Hypothalamus (tissue), 51 donors: ENCODE results near the gene CD300A.
A peak's percentile ranks its signal among the peaks of the same experiment; 100 is the strongest.
"Not testable (repeated sequence)": the region's sequence is repeated elsewhere in the genome, so short reads cannot be mapped to it uniquely, and the experiment has no call there.

Experiments
- DNase-seq, 51 donors: peaks; one replicate each; lab custom pipeline; 2025; lab: John Stamatoyannopoulos, UW

The CD300A gene

DNA sequence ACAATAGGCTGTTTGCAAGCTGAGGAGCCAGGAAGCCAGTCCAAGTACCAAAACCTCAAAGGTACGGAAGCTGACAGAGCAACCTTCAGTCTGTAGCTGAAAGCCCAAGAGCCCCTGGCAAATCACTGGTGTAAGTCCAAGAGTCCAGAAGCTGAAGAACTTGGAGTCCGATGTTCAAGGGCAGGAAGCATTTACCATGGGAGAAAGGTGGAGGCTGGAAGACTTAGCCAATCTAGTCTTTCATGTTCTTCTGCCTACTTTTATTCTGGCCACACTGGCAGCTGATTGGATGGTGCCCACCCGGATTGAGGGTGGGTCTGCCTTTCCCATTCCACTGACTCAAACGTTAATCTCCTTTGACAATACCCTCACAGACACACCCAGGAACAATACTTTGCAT lies 49.5 kb downstream of the CD300A start:
- DNase-seq: no peak

DNA sequence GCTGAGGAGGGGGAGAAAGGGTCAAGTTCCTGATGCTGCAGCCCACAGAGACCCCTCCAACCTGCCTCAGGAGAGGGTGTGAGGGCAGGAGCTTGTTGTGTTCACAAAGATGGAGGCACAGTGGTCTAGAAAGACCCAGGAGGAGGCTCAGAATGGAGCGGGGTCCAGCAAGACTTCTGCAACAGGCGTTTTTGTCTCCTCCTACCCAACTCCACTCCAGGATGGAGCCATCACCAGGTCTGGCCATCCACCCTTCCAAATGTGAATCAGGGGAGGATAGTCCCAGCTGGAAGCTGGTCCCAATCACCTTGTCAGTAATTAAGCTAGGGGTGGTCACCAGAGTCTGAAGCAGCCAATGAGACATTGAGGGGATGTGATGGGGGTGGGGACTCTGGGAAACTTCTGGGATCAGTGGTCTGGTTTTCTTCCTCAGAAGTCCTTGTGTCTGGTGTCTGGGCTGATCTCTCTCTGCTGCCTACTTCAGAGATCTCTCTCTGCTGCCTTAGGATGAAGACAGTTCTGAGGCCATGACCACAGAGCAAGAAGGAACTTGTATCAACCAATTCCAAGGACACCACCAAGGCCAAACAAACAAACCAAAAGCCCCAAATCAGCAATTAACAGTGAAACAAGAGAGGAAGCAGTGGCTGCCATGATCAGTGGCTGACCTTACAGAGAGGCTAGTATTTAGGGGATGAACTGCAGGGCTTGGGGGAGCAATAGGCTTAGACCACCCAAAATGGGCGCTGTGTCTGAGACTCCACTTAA lies 50.3 kb downstream of the CD300A start:
- no peak for DNase-seq

DNA sequence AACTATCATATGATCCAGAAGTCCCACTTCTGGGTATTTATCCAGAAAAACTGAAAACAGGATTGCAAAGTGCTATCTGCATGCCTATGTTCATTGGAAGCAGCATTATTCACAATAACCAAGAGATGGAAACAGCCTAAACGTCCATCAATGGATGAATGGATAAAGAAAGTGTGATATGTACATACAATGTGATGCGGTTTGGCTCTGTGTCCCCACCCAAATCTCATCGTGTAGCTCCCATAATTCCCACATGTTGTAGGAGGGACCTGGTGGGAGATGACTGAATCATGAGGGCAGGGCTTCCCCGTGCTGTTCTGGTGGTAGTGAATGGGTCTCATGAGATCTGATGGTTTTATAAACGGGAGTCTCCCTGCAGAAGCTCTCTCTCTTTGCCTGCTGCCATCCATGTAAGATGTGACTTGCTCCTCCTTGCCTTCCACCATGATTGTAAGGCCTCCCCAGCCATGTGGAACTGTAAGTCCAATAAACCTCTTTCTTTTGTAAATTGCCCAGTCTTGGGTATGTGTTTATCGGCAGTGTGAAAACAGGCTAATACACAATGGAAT lies 52.1 kb downstream of the CD300A start:
- DNase-seq: not testable (repeated sequence)

DNA sequence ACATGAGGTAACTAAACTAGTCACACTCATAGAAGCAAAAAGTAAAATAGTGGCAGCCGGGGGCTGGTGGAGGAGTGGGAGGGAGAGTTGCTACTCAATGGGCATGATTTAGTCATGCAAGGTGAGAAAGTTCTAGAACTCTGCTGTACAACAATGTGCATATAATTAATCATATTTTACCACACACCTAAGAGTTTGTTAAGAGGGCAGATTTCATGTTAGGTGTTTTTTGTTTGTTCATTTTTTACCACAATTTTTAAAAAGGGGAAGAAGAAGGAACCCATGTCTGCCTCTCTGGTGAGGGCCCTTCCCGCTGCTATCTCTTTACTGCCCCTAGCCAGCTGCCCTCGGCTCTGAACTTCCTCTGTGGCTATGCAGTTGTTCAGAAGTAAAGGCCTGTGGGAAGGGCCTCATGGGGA lies 53.6 kb downstream of the CD300A start:
- no peak for DNase-seq

DNA sequence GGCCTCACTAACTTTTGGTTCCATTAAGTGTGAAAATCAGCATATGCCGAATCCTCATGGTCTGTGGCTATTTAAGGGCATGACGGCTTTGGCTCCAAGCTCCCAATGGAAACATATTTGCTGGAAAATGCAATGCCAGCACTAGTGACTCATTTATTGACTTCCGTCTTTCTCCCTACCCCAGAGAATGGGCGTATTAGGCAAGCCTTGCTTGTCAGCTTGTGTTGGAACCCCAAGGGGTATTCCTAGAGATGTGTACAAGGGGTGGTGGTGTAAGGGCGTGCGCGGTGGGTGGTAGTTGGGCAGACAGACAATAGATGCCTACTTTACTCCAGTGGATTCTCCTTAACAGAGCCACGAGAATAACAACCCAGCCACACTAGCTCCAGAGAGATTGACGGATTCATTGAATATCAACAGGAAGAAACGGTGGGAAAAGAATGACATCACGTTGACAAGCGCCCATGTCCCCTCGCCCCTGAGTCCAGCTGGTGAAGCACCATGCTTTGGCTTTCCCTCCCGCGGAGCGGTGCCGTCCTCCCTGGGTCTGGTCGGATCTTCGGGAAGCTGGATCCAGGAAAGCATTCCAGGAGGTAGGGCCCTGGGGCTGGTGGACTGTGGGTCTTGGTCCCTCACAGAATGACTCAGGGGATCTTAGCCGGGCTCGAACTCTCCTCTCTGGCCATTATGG lies 54.5 kb downstream of the CD300A start:
- DNase-seq: no peak

DNA sequence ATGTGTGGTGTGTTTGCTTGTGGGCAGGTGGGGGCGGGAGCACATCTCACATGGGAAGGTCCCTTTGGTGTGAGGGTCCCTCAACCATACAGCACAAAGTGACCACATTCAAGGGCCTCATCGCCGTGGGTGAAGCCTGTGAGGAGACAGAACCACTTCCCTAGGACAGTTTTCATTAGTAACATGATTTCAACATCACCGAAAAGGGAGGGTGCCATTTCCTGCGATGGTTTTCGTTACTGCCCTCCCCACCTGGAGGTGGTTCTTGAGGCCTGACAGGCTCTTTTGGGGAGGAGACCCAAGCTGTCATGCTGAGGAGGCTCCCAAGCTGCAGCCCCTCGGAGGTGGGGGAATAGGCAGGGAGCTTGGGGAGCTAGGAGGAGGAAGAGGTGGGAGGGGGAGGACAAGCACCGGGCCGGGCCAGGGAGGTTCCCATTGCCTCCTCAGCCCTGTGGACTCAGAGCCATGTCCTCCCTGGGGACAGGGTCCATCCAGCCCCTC lies 55.3 kb downstream of the CD300A start:
- DNase-seq: peak in 1 of 51 donors; percentile 9

DNA sequence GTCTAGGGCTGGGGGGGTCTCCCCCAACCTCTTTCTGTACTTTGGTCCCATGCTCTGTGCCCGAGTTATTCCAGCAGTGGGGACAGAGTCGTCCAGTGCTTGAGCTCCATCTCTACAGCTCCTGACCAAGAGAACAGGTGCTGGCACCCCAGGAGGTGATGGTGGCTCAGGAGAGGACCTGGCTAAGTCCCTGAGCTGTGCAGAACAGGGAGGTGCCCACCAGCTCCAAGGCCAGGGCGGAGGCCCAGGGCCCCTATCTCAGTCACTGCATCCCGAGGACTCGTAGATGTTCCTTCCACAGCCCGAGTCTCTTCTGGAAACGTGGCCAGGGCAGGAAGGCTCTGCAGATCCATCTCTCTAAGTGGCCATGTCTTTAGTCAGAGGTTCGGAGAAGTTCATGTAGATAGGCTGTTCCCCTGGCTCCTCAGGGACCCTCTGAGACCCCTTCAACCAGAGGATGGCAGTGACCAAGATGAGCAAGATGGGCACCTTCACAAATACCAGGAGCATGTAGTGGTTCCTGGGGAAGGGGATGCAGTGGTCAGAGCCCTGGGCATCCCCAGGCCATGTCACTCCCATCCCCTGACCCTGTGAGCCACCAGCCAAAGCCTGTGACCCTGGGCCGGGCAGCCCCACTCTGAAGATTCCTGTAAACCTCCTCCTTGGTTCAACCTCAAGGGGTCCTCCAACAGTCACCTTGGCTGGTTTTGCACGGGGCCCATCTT lies 56.1 kb downstream of the CD300A start:
- no peak for DNase-seq

DNA sequence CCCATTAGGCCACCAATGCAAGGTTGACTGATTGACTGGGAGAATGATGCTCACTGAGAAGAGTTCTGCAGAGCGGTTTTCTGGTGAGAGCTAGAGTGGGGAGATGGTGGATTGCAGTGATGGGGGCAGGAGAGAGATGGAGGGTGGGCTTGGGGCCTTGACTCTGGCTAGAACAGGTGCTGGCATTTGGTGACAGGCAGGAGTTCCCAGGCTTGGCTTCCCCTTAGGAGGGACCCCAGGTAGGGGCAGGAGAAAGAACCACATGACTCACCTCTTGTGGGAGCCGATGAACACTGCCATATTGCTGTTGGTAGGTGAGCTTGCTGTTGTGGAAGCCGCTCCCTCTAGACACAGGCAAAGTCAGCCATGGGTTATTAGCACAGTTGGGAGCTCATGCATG lies 56.9 kb downstream of the CD300A start:
- DNase-seq: no peak

DNA sequence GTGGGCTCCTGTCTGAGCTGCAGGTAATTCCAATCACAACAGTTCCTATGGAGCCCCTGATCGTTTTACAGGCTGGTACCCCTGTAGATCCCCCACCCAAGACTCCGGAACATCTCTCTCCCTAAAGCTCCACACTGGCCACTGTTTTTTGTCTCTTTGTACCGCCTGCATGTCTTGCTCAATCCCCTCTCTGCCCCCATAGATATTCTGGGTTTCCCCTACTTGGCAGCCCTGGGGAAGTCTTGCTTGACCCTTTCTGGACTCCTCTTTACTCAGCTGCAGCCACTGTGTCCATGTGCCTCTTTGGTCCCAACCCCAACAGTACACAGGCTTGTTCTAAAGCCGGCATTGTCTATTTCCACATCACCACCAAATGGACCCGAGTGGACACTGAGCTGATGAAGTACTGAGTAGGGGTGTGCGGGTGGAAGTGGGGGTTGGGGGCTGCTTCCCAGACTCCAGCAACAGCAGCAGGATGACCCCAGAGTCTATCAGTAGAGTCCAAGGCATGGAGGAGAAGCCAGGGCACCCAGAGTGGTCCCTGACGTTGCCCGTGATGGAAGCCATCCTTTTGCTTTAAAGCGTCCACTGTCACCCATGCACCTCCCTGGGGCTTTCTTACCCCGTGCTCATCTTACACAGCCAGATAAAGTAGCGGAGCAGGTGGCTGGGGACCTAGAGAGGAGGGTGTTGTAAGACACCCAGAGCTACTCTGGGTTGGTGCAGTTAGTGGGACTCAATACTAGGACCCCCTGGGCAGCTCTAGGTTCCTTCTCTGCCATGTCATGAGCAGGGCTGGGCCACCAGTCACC lies 58.4 kb downstream of the CD300A start:
- no peak for DNase-seq

DNA sequence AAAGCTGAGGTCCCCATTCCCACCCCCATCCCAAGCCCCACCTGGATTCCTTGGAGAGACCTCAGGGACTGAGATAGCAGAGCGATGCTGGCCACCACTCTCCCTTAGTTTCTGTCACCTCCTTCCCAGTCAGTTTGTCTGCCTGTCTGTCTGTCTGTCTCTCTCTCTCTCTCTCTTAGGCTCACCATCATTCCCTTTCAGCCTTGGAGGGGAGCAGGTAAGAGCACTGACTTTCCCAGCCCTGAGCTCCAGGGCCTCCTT lies 59.0 kb downstream of the CD300A start:
- DNase-seq: no peak

DNA sequence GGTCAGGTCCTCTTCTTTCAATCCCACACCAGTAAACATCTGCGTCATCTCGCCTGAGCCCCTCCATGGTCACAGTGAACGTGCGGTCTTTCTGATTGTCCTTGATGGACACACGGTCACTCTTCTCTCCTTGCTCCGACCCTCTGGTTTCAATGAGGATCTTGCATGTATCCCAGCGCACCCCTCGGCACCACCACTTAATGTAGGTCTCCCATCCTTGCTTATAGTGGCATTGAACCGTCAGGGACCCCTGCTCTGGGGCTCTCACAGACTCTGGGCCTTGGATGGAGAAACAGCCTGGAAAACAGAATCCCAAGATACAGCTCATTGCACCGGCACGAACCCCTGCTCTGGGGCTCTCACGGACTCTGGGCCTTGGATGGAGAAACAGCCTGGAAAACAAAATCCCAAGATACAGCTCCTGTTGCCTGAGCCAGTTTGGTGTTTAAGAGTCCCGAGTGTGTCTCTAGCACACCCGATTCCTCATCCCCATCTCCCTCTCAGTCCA lies 59.4 kb downstream of the CD300A start:
- DNase-seq: no peak

DNA sequence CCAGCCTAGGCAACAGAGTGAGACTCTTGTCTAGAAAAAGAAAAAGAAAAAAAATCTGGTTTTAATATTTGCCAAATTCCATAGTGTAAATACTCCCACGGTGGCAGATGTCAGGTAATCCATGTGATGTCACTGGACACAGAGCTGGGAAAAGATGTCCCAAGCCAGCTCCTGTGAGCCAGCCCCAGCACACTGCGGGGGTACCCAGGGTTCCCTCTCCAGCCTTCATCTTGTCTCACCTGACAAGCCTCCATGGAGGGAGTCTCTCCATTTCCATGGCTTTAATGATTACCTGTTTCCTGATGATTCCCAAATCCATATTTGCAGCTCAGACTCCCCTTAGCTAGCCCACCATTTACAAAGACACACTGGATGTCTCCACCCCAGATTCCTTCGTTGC lies 60.2 kb downstream of the CD300A start:
- no peak for DNase-seq

DNA sequence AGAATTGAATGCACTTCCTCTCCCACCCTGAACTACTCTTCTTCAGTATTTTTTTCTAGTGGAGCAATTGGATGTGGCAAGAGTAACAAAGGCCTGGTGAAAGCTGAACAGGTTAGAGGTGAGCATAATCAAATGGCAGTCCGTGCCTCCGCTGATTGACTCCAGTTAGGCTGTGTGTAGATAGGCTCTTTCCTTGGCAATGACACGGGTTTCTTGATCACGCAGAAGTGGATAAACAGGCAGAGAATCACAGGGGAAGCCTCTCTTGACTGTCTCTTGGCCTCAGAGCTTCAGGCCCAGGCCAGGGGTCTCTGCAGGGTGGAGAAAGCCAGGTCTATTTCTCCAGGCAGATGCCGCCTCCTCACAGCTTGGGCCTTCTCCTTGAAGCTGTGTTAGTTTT lies 60.6 kb downstream of the CD300A start:
- no peak for DNase-seq

DNA sequence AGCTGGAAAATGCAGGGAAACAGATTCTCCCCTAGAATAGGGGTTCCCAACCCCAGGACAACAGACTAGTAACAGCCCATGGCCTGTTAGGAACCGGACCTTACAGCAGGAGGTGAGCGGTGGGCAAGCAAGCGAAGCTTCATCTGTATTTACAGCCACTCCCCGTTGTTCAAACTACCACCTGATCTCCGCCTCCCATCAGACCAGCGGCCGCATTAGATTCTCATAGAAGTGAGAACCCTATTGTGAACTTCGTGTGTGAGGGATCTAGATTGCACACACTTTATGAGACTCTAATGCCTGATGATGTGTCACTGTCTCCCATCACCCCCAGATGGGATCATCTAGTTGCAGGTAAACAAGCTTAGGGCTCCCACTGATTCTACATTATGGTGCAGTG lies 61.3 kb downstream of the CD300A start:
- DNase-seq: no peak

DNA sequence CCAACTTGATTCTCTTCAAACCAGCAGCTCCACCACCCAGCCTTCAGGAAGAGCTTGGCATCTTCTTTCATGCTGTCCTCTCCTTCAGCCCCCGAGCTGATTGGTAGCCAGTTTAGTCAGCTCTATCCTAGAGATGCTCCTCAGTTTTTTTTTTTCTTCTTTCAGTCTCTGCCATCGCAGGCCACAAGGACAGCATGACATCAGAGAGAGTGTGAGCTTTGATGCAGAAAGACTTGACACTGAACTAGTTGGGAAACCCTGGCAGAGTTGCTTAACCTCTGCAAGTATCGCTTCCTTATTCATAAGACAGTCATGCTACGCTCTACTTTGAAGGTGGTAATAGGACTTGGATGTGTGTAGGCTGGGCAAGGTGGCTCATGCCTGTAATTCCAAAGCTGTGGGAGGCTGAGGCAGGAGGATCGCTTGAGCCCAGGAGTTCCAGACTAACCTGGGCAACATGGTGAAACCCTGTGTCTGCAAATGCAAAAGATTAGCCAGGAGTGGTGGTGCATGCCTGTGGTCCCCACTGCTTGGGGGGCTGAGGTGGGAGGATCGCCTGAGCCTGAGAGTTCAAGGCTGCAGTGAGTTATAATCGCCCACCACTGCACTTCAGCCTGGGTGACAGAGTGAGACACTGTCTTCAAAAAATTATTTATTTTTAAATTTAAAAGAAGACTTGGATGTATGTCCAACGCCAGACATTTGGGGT lies 62.2 kb downstream of the CD300A start:
- DNase-seq: peak in 4 of 51 donors; percentile 14 to 30 (median 26)

DNA sequence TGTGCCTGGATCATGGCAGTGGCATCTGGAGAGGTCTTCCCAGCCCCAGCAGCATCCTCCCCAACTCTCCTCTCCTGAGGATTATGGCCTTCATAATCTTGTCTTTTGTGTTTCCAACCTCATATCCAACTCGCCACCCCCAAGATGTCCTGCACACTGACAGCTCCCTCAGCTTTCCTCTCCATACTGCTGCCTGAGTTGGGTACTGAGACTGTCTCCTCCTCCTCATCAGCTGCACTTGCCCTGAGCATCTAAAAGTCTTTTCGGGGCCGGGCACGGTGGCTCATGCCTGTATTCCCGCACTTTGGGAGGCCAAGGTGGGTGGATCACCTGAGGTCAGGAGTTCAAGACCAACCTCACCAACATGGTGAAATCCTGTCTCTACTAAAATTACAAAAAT lies 62.8 kb downstream of the CD300A start:
- DNase-seq: no peak

DNA sequence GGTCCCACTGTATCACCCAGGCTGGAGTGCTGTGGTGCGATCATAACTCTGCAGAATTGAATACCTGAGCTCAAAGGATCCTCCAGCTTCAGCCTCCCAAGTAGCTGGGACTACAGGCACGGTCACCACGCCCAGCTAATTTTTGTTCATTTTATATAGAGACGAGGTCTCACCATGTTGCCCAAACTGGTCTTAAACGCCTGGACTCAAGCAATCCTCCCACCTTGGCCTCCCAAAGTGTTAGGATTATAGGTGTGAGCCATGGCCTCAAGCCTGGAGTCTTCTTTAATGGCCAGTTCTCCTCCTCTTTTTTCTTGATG lies 64.4 kb downstream of the CD300A start:
- DNase-seq: no peak

DNA sequence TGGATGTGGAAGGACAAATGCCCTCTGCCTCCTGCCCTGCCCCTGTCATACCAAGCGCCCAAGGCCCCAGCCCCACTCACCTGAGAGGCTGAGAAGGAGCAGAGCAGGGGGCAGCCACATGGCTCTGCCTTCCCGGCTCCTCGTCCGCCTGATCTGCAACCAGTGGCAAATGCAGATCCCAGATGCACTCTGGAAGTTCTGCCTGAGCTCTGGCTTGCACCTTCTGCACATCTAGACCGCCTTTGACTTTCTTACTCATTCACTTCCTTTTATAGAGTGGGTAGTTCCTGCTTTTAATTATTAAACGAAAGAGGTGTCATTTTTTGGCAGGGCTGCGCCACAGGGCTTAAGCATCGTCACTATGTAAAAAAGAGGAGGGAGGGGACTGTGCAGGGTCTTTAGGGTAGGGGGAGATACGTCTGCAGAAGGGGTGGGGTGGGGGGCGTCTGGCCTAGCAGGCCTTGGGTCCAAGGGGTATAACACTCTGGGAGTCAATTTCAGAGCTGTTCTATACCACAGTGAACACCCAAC lies 64.9 kb downstream of the CD300A start, which contains the start of gene CD300LB:
Gene CD300LB, minus strand, starts transcription at position 245 of the 531 bp plus-strand sequence. Its CDS starts 125 bp downstream, at position 120.
- no peak for DNase-seq

DNA sequence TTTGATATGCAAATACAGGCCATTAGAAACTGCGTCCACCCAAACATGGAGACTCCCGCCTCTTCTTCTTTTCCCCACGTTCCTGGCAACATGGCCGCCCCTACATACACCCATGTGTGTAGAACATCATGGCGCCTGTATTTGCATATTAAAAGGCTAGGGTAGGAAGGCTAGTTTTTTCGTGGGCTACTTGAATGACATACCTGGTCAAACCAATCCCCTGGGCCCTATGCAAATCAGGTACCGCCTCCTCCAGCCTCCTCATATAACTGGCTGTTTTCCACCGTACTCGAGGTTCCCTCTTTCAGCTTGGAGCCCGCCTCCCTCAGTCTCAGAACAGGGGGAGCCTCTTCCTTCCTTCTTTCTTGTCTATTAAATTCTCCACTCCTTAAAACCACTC lies 65.7 kb downstream of the CD300A start:
- peak in 19 of 51 donors; percentile 9 to 48 (median 24) for DNase-seq
